SW480 (cell line): ENCODE data around the gene HSD17B3.
"Not testable (repeated sequence)": the region's sequence is repeated elsewhere in the genome, so short reads cannot be mapped to it uniquely, and the experiment has no call there.

Experiments used
- DNase-seq: peaks from one replicate; pipeline ENCODE4 v3.0.0-alpha.2; 2016; ENCODE audit warnings: low spot score

HSD17B3 gene

DNA sequence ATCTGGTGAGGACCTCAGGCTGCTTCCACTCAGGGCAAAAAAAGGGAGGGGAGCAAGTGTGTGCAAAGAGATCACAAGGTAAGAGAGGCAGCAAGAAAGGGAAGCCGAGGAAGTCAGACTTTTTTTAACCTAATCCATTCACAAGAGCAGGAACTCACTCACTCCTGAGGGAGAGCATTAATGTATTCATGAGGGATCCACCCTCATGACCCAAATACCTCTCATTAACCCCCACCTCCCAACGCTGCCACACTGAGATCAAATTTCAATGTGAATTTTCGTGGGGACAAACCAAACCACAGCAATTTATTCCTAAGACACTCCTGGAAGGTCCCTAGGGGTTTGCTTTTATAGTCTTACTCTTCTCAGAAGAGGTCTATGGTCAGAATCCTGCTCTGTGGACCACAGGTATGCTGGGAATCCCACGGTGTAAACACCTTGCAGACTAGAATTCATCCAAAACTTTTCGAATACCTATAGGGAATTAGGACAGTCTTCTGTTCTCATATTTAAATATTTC lies 108.7 kb downstream of the HSD17B3 start:
- peak; percentile 75 for DNase-seq

DNA sequence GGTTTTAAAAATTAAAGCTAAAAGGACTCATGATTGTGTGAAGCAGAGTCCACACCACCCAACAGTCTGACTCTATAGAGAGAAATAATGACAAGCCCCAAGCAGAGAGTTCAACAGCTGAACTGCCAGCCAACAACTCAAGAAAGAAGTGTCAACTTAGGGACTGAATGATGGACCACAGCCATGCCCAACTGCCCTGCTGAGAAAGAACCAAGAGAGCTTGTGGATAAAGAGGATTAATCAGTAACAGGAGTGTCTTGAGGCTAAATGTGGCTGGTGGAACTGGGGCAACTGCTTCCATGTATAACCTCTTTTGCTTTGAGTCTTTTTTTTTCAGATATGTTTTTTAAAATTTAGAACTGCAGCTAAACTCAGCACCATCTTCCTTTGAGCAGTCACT lies 109.3 kb downstream of the HSD17B3 start:
- no peak for DNase-seq

GRCh38 chr9:96189995-96190394 lies 112.0 kb downstream of the HSD17B3 start:
- peak; percentile 77 for DNase-seq

DNA sequence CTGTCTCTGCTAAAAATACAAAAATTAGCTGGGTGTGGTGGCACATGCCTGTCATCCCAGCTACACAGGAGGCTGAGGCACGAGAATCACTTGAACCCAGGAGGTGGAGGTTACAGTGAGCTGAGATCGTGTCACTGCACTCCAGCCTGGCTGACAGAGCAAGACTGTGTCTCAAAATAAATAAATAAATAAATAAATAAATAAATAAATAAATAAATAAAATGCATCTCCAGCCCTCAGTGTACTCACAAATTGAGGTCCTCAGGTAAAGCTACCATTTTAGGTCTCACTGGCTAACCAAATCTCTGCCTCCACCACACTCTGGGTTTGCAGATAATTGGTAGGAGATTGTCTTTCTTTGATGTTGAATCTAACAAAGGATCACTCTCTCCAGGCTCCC lies 112.4 kb downstream of the HSD17B3 start:
- not testable (repeated sequence) for DNase-seq

GRCh38 chr9:96188571-96188970 lies 113.4 kb downstream of the HSD17B3 start:
- DNase-seq, result no peak

DNA sequence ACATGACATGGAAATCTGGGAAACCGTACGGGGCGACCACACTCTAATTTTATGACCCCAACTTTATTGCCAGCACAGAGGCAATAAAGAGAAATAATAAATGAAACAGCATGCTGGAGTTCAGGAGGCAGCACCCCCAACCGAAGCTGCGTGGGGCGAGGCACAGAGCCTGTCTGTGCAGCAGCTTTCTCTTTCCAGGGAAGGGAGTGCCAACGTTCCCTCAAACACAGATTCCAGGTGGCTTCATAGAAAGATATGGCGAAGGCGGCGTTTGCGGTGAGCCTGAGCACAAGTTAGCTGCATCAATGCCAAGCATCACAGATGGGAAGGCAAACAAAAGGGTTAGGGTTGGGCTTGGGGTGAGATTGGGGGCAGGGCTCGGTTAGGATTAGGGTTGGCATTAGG lies 114.8 kb downstream of the HSD17B3 start:
- peak; percentile 81 for DNase-seq

- DNase-seq, result peak; percentile 78
Measured at GRCh38 chr9:96186591-96187011, 115.4 kb downstream of the HSD17B3 start.

GRCh38 chr9:96185518-96186156 lies 116.3 kb downstream of the HSD17B3 start:
- DNase-seq, result no peak
